H1 (cell line): ENCODE results near the gene PASK. TPM values are rescaled to one million over a fixed set of nuclear protein-coding genes. Genes with fewer than 3 reads are reported as not detected.

Experiments used
- CTCF ChIA-PET: fragments of 300-600 bp; sonication (Branson Sonifier 250); formaldehyde crosslinking; loops from one replicate; lab custom pipeline; 2021; ENCODE audit not compliant: partially characterized antibody; lab: Charles Lee
- POLR2A ChIA-PET: fragments of 300-600 bp; sonication (Branson Sonifier 250); formaldehyde crosslinking; loops from one replicate; lab custom pipeline; 2021; ENCODE audit warnings: inconsistent platforms; ENCODE audit not compliant: partially characterized antibody; lab: Charles Lee
- DNase-seq, 2 experiments: peaks; one replicate each; pipeline versions ENCODE4 v3.0.0 to v3.0.0-alpha.2; 2010 to 2022; ENCODE audit warnings: low spot score in 2 of 2, low read depth in 1 of 2, mixed read lengths in 1 of 2
- FAIRE-seq: peaks from 2 replicates; lab custom pipeline; 2011; peaks lifted over from hg19 to GRCh38; lab: Jason Lieb, UNC
- H2AFZ ChIP-seq: 2 replicates; pipeline ENCODE4 v1.8.1; 2012; ENCODE audit warnings: low read length, inconsistent platforms
- H2AK5ac ChIP-seq: 2 replicates; pipeline ENCODE4 v1.6.1; 2013; ENCODE audit warnings: low read depth, low read length
- H2BK120ac ChIP-seq: replicated peaks from 2 replicates; pipeline ENCODE3; 2013; ENCODE audit warnings: low read depth, low read length, inconsistent platforms
- H2BK12ac ChIP-seq: 2 replicates; pipeline ENCODE4 v1.6.1; 2013; ENCODE audit warnings: low read depth, low read length
- H2BK15ac ChIP-seq: 2 replicates; pipeline ENCODE4 v1.6.1; 2013; ENCODE audit warnings: low read length
- H2BK20ac ChIP-seq: 2 replicates; pipeline ENCODE4 v1.6.1; 2013; ENCODE audit warnings: low read length
- H2BK5ac ChIP-seq: 2 replicates; pipeline ENCODE4 v1.6.1; 2013; ENCODE audit warnings: low read depth, low read length
- H3K14ac ChIP-seq: 2 replicates; pipeline ENCODE4 v1.6.1; 2013; ENCODE audit warnings: inconsistent platforms; ENCODE audit not compliant: insufficient read length
- H3K18ac ChIP-seq: 2 replicates; pipeline ENCODE4 v1.6.1; 2013; ENCODE audit warnings: low read length; ENCODE audit errors: extremely low read depth
- H3K23ac ChIP-seq: 2 replicates; pipeline ENCODE4 v1.6.1; 2013; ENCODE audit warnings: inconsistent platforms; ENCODE audit not compliant: insufficient read length
- H3K23me2 ChIP-seq: 2 replicates; pipeline ENCODE4 v1.6.1; 2013; ENCODE audit warnings: low read depth, low read length
- H3K27ac ChIP-seq: 2 replicates; pipeline ENCODE4 v1.6.1; 2011; ENCODE audit warnings: low read depth, low read length, inconsistent platforms
- H3K27me3 ChIP-seq, 4 experiments: replicated peaks in 1 of 4; 1 replicate in 1 of 4; 2 replicates in 3 of 4; pipeline versions ENCODE4 v1.6.1 to v1.8.1; 2011 to 2013; ENCODE audit warnings: low read length in 3 of 4, mild to moderate bottlenecking in 3 of 4, inconsistent platforms in 2 of 4, mixed read lengths in 2 of 4, moderate library complexity in 1 of 4; ENCODE audit not compliant: control insufficient read depth in 3 of 4, insufficient read depth in 3 of 4; ENCODE audit errors: extremely low read depth in 1 of 4
- H3K36me3 ChIP-seq, 4 experiments: 2 replicates each; pipeline versions ENCODE4 v1.6.1 to v1.8.1; 2011 to 2013; ENCODE audit warnings: mild to moderate bottlenecking in 4 of 4, low read length in 3 of 4, moderate library complexity in 2 of 4, control low read depth in 1 of 4, inconsistent platforms in 1 of 4; ENCODE audit not compliant: insufficient read depth in 4 of 4, control insufficient read depth in 2 of 4
- H3K4ac ChIP-seq: replicated peaks from 2 replicates; pipeline ENCODE3; 2013; ENCODE audit warnings: low read length, low read depth, mixed read lengths, inconsistent platforms; ENCODE audit not compliant: insufficient read length
- H3K4me1 ChIP-seq, 4 experiments: replicated peaks in 1 of 4; 1 replicate in 1 of 4; 2 replicates in 3 of 4; pipeline versions ENCODE4 v1.6.1 to v1.8.1; 2011 to 2013; ENCODE audit warnings: low read length in 3 of 4, inconsistent platforms in 2 of 4, mixed read lengths in 1 of 4; ENCODE audit not compliant: insufficient read depth in 4 of 4, control insufficient read depth in 3 of 4
- H3K4me2 ChIP-seq, 2 experiments: 2 replicates each; pipeline versions ENCODE4 v1.6.1 to v1.8.1; 2011 to 2013; ENCODE audit warnings: low read depth in 2 of 2, low read length in 2 of 2, control low read depth in 1 of 2, inconsistent platforms in 1 of 2, mild to moderate bottlenecking in 1 of 2; ENCODE audit not compliant: insufficient read depth in 1 of 2
- H3K4me3 ChIP-seq, 4 experiments: fragments of 200-600, 300-600 bp in 1 of 4; sonication (generic), shearing (Covaris generic), sonication (Bioruptor Twin) in 1 of 4; 2 replicates each; pipeline versions ENCODE4 v1.5.1 to v1.8.1; 2011 to 2016; ENCODE audit warnings: low read length in 4 of 4, low read depth in 3 of 4, control low read depth in 2 of 4, inconsistent platforms in 2 of 4, mild to moderate bottlenecking in 2 of 4, mixed read lengths in 1 of 4, moderate library complexity in 1 of 4; ENCODE audit not compliant: insufficient read depth in 2 of 4; ENCODE audit errors: extremely low read depth in 1 of 4
- H3K56ac ChIP-seq: replicated peaks from 2 replicates; pipeline ENCODE3; 2013; ENCODE audit warnings: low read depth, mild to moderate bottlenecking, mixed read lengths, low read length, inconsistent platforms; ENCODE audit not compliant: insufficient read length
- H3K79me1 ChIP-seq: 2 replicates; pipeline ENCODE4 v1.6.1; 2013; ENCODE audit warnings: low read depth, low read length, control low read depth
- H3K79me2 ChIP-seq, 2 experiments: 2 replicates each; pipeline versions ENCODE4 v1.6.1 to v1.8.1; 2012 to 2013; ENCODE audit warnings: low read length in 2 of 2, mild to moderate bottlenecking in 2 of 2, inconsistent platforms in 1 of 2; ENCODE audit not compliant: insufficient read depth in 2 of 2, control insufficient read depth in 1 of 2
- H3K9ac ChIP-seq, 4 experiments: replicated peaks in 1 of 4; 1 replicate in 1 of 4; 2 replicates in 3 of 4; pipeline versions ENCODE4 v1.6.1 to v1.8.1; 2011 to 2013; ENCODE audit warnings: low read depth in 3 of 4, low read length in 3 of 4, control low read depth in 2 of 4, mild to moderate bottlenecking in 2 of 4, moderate library complexity in 2 of 4, inconsistent platforms in 1 of 4; ENCODE audit errors: extremely low read depth in 1 of 4
- H3K9me3 ChIP-seq, 2 experiments: 2 replicates each; pipeline versions ENCODE4 v1.6.1 to v1.8.1; 2012 to 2013; ENCODE audit warnings: mild to moderate bottlenecking in 2 of 2, moderate library complexity in 2 of 2, control low read depth in 1 of 2, inconsistent platforms in 1 of 2, low read depth in 1 of 2, low read length in 1 of 2, mixed read lengths in 1 of 2; ENCODE audit not compliant: insufficient read depth in 2 of 2
- H4K20me1 ChIP-seq, 2 experiments: replicated peaks in 1 of 2; 2 replicates each; pipeline versions ENCODE3 to v1.8.1; 2011 to 2013; ENCODE audit warnings: inconsistent platforms in 2 of 2, low read length in 2 of 2, mild to moderate bottlenecking in 1 of 2; ENCODE audit not compliant: insufficient read depth in 2 of 2, control insufficient read depth in 1 of 2
- H4K5ac ChIP-seq: 2 replicates; pipeline ENCODE4 v1.6.1; 2013; ENCODE audit warnings: low read length, low read depth, mixed read lengths, inconsistent platforms; ENCODE audit not compliant: insufficient read length
- H4K8ac ChIP-seq: 2 replicates; pipeline ENCODE4 v1.8.0; 2013; ENCODE audit warnings: mild to moderate bottlenecking, moderate library complexity, low read length, inconsistent platforms; ENCODE audit not compliant: insufficient read depth; ENCODE audit errors: extremely low read depth
- H4K91ac ChIP-seq: replicated peaks from 2 replicates; pipeline ENCODE3; 2013; ENCODE audit warnings: low read length, mixed read lengths, inconsistent platforms; ENCODE audit not compliant: insufficient read length
- BRCA1 ChIP-seq: IDR thresholded peaks from 2 replicates; pipeline ENCODE4 v1.6.1; 2012; ENCODE audit warnings: low read depth, low read length, improper control_type of control experiment
- EZH2 ChIP-seq: fragments of 200-600 bp; sonication (generic); IDR thresholded peaks from 2 replicates; pipeline ENCODE4 v1.7.1; 2012; ENCODE audit warnings: low read depth, mild to moderate bottlenecking, moderate library complexity, low read length, inconsistent platforms; ENCODE audit not compliant: severe bottlenecking
- GABPA ChIP-seq: IDR thresholded peaks from 2 replicates; pipeline ENCODE4 v1.6.1; 2011; ENCODE audit warnings: mild to moderate bottlenecking, low read length, moderate library complexity, borderline replicate concordance; ENCODE audit not compliant: insufficient read depth
- GTF2F1 ChIP-seq: IDR thresholded peaks from 2 replicates; pipeline ENCODE4 v1.6.1; 2012; ENCODE audit warnings: low read depth, low read length, improper control_type of control experiment, borderline replicate concordance
- POLR2AphosphoS5 ChIP-seq: IDR thresholded peaks from 2 replicates; pipeline ENCODE4 v1.6.1; 2011; ENCODE audit warnings: low read depth, low read length
- RFX5 ChIP-seq: IDR thresholded peaks from 2 replicates; pipeline ENCODE4 v1.6.1; 2011; ENCODE audit warnings: low read depth, low read length, improper control_type of control experiment, borderline replicate concordance
- RXRA ChIP-seq: IDR thresholded peaks from 2 replicates; pipeline ENCODE4 v1.6.1; 2011; ENCODE audit warnings: low read depth, mild to moderate bottlenecking, low read length, moderate library complexity; ENCODE audit not compliant: insufficient read depth
- SAP30 ChIP-seq: fragments of 300-600 bp; sonication (generic); IDR thresholded peaks from 2 replicates; pipeline ENCODE4 v1.7.1; 2012; ENCODE audit warnings: low read length, moderate library complexity, mild to moderate bottlenecking, inconsistent platforms; ENCODE audit not compliant: insufficient read depth, insufficient replicate concordance
- SUZ12 ChIP-seq: fragments of 200-600 bp; sonication (generic); IDR thresholded peaks from 2 replicates; pipeline ENCODE4 v1.6.1; 2012; ENCODE audit warnings: mild to moderate bottlenecking, inconsistent platforms, low read length, moderate library complexity, mixed read lengths
- ZNF274 ChIP-seq: IDR thresholded peaks from 2 replicates; pipeline ENCODE4 v1.7.0; 2012; ENCODE audit warnings: low read length, borderline replicate concordance; ENCODE audit errors: extremely low read depth
- WGBS, 2 experiments: shearing (Covaris generic) in 1 of 2; methylation state at CpG; one replicate each; pipeline versions ENCODE4 v1.1.6 to v1.1.7; 2013 to 2015; ENCODE audit warnings: low lambda C conversion rate in 2 of 2, mixed read lengths in 2 of 2, inconsistent platforms in 1 of 2, low coverage in 1 of 2, missing lambda C conversion rate in 1 of 2; ENCODE audit not compliant: insufficient replicate concordance in 2 of 2, insufficient coverage in 1 of 2, insufficient read length in 1 of 2; ENCODE audit errors: extremely low coverage in 1 of 2, missing lambda C conversion rate in 1 of 2; 5-methylcytosine and 5-hydroxymethylcytosine counted together
- polyA plus RNA-seq, 7 experiments: library from polyadenylated mRNA; depleted of rRNA in 3 of 7; stranded (reverse) in 5 of 7; unstranded in 2 of 7; fragments of >200 nt in 5 of 7; fragments of 200-250 nt in 2 of 7; gene quantifications; 1 replicate in 5 of 7; 2 replicates in 1 of 7; 4 replicates in 1 of 7; pipeline versions ENCODE4 v1.2.1 to v1.2.3, GENCODE V29; 2011 to 2013; ENCODE audit warnings: missing spikeins in 2 of 7, mixed read lengths in 2 of 7
- total RNA-seq: library from RNA; stranded (reverse); fragmentation: NEBNext Ultra II Directional; extraction: Animal tissue kit (Norgen Biotek cat#: 25700); gene quantifications from 2 replicates; pipeline ENCODE4 v1.2.1, GENCODE V29; 2021
- TF ChIP-seq, protein P1 (sequence below): IDR thresholded peaks from 2 replicates; pipeline ENCODE4 v1.6.1; 2012; ENCODE audit warnings: low read length, inconsistent platforms

PASK gene
- total and polyA plus RNA-seq, 2 of the 8 experiments (the other 6 are each of a cell fraction or from before 2014, with no cell fraction given) = 20.5 to 66.1 TPM

DNA sequence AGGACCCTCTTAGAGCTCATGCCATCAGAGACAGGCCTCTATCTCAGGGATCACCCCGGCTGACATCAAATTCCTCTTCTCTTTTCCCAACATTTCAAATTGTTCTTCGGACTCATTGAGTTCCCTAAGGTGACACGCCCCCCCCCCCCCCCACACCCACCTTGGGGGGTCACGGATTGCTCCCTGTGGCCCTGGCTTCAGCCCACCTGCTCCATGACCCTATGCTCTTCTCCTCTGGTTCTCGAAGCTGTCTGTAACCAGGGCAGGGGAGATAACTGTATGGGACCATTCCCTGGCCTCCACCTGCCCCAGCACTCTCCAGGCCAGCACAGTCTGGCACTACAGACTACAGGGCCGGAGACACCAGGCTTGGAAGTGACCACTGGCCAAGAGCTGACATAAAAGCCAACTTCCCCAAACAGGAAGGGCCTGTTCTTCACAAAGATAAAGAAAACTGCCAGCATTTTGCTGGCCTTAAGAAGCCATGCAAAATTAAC, 54.3 kb downstream of the PASK start:
- Histone ChIP-seq H3K9ac (no peak overlapping the region), H2AK5ac (no peak overlapping the region), H3K18ac (0 out of 2 replicates have a peak overlapping the region, but pooled peaks have one; percentile 16), H3K79me2 (peaks cover 0 to 21% of the 10 kb centered on the region in 2 experiments; a peak in 2 of 4 replicates), H3K14ac (no peak overlapping the region), H3K4me1 (peaks cover 0 to 12% (median 6%) of the 10 kb centered on the region in 4 experiments; a peak in 5 of 7 replicates), H3K23ac (no peak overlapping the region), H4K5ac (no peak overlapping the region)
- CTCF ChIA-PET = interaction anchor here (0.7 to 0.9 kb wide), 2 partner anchors 17 to 137 kb away, joined by 3 read pairs; no protein-coding TSS in a partner anchor
- TF ChIP-seq RFX5 (no peak), ZNF274 (no peak), POLR2AphosphoS5 (no peak), BRCA1 (no peak), EZH2 (no peak), GABPA (no peak), SAP30 (no peak), GTF2F1 (no peak), SUZ12 (no peak), RXRA (no peak)
- TF ChIP-seq, protein P1, sequence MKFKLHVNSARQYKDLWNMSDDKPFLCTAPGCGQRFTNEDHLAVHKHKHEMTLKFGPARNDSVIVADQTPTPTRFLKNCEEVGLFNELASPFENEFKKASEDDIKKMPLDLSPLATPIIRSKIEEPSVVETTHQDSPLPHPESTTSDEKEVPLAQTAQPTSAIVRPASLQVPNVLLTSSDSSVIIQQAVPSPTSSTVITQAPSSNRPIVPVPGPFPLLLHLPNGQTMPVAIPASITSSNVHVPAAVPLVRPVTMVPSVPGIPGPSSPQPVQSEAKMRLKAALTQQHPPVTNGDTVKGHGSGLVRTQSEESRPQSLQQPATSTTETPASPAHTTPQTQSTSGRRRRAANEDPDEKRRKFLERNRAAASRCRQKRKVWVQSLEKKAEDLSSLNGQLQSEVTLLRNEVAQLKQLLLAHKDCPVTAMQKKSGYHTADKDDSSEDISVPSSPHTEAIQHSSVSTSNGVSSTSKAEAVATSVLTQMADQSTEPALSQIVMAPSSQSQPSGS = no peak
- TF ChIP-seq, all 59 proteins: peak for 0
- no peak for FAIRE-seq
- 87% methylated on average over 4 of the region's 6 CpGs; no CpG with 5 or more reads in 1 of the 2 experiments for WGBS, 2 experiments
- no peak overlapping the region for H3K4ac ChIP-seq
- H2BK20ac ChIP-seq = no peak overlapping the region
- H2AFZ ChIP-seq = no peak overlapping the region
- no peak overlapping the region for H2BK12ac ChIP-seq
- H3K79me1 ChIP-seq = peaks cover 2% of the 10 kb centered on the region; the same call in 1 of the 2 replicates
- no peaks in the 10 kb centered on the region for H3K9me3 ChIP-seq
- 0 out of 4 replicates have a peak overlapping the region, but pooled peaks have one; percentile 2 to 18 for H3K4me2 ChIP-seq
- peaks cover 15 to 39% (median 32%) of the 10 kb centered on the region in 4 experiments for H3K36me3 ChIP-seq
- no peak overlapping the region; the same call in 1 of the 2 replicates for H3K27ac ChIP-seq
- no peak overlapping the region for H2BK15ac ChIP-seq
- POLR2A ChIA-PET = interaction anchor here (0.7 to 1.4 kb wide), 2 partner anchors 16 to 59 kb away, joined by 3 to 5 read pairs; no protein-coding TSS in a partner anchor
- no peak overlapping the region for H3K56ac ChIP-seq
- DNase-seq = no peak
- no peak overlapping the region for H4K91ac ChIP-seq
- peaks cover 0 to 8% of the 10 kb centered on the region in 2 experiments for H4K20me1 ChIP-seq
- no peak overlapping the region for H4K8ac ChIP-seq
- no peak overlapping the region for H3K4me3 ChIP-seq
- no peak overlapping the region for H2BK5ac ChIP-seq
- H3K23me2 ChIP-seq = no peaks in the 10 kb centered on the region
- H2BK120ac ChIP-seq = no peak overlapping the region
- H3K27me3 ChIP-seq = no peaks in the 10 kb centered on the region
